ENCODE measurements around the gene GPC3.

The GPC3 gene

DNA sequence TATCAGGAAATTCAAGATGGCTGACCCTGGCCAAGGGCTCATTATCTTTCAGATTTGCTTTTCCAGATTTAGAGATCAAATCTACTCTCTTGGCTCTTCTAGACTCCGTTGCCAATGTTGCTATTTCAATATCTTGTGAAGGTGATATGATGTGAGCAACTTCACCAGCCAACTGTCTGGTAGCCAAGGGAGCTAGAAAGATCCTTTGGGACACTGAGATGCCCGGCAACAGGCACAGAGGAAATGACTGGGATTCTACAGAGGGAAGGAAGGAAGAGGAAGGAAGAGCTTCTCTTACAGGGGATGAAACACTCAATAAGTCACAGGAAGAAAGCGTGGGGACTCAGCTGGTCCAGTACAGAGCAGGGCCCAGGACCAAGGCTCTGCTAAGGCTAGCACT lies 448.3 kb downstream of the GPC3 start:
- TF ChIP-seq CTCF (conservative IDR thresholded peaks at IDR 0.05) (no peak), ZFX (IDR thresholded peaks at IDR 0.05) (no peak)
- H3K27ac ChIP-seq: no peak overlapping the region

DNA sequence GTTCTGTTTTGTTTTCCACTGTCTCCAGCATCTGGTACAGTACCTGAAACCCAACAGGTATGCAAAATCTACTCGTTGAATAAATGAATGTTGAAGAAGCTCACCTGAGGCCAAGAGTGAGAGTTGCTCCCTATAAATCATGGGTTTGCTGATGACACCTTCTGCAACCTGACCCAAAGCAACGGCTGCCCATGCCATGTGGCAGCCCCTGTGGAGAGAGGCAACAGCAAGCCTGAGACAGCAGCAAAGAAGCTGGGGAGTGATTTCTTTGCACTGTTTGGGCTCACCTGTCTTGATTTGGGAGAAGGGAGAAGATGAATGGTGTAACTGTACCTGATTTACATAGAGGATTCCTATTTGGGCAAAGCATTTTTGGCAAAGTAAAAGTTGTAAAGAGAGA lies 450.3 kb downstream of the GPC3 start:
- H3K27ac ChIP-seq: no peak overlapping the region
- no peak for TF ChIP-seq ZFX (IDR thresholded peaks at IDR 0.05)
- no peak for TF ChIP-seq CTCF (conservative IDR thresholded peaks at IDR 0.05)

DNA sequence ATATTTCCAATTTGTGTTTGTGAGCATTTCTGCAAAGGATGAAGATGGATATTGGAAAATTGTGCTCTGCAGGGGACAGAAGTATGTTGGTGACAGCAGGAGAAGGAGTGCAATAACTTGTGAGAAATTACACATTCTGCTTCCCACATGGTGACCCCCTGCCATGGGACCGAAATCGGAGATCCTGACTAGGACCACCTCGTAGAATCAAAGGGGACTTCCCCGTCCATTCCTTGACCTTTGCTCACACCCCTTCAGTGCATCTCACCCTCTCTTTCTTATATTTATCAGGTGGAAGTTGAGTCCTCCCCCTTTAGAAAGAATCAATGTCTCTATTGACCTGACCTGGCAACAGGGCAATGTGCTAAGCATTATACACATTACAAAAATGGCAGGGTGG lies 451.2 kb downstream of the GPC3 start:
- no peak overlapping the region for H3K27ac ChIP-seq
- TF ChIP-seq ZFX (IDR thresholded peaks at IDR 0.05) (no peak), CTCF (conservative IDR thresholded peaks at IDR 0.05) (no peak)

DNA sequence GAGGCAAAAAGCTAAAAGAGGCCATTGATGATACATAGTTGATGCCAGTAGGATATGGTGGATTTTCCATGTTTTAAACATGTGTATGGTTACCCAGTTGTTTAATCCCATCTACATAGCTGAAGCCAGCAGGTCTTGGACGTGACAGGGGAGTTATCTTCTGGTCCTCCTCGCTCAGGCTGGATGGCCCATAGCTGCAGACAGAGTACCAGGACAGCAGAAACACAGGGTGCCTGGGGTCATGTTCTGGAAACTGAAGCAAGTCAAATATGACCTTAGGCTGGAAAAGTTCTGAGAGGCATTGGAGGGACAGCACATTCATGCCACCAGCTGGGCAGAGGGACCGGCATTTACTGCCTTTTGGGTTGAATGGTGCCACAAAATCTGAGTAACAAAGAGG lies 452.1 kb downstream of the GPC3 start:
- no peak overlapping the region for H3K27ac ChIP-seq
- no peak for TF ChIP-seq ZFX (IDR thresholded peaks at IDR 0.05)
- no peak for TF ChIP-seq CTCF (conservative IDR thresholded peaks at IDR 0.05)

GRCh38 chrX:133530960-133531359 lies 454.4 kb downstream of the GPC3 start:
- H3K27ac ChIP-seq: no peak overlapping the region
- TF ChIP-seq CTCF (conservative IDR thresholded peaks at IDR 0.05) (no peak), ZFX (IDR thresholded peaks at IDR 0.05) (no peak)

DNA sequence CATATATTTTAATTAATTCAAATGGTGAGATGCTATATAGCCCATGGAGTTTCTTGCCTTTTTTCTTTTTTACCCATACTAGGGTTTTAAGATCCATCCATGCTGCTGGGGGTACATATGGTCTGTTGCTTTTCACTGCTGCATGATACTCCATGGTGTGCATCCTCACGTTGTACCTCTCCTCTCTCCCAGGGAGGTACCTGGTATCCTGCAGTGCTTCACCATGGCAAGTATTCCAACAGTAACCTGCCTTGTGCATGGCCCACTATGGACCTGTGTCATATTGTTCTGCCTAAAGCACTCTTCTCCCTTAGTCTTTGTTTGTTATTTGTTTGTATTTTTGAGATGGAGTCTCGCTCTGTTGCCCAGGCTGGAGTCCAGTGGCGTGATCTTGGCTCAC lies 455.8 kb downstream of the GPC3 start:
- no peak overlapping the region for H3K27ac ChIP-seq
- TF ChIP-seq ZFX (IDR thresholded peaks at IDR 0.05) (no peak), CTCF (conservative IDR thresholded peaks at IDR 0.05) (no peak)

GRCh38 chrX:133527825-133528224 lies 457.6 kb downstream of the GPC3 start:
- H3K27ac ChIP-seq: no peak overlapping the region
- TF ChIP-seq ZFX (IDR thresholded peaks at IDR 0.05): no peak
- TF ChIP-seq CTCF (conservative IDR thresholded peaks at IDR 0.05): no peak

Measured in C4-2B (cell line).